K562 (cell line): ENCODE data around the gene WFIKKN2. TPM values are rescaled to one million over a fixed set of nuclear protein-coding genes. Genes with fewer than 3 reads are reported as not detected.

Experiments used
- BRD9 ChIP-seq: fragments of 450-650 bp; IDR thresholded peaks from 2 replicates; pipeline ENCODE4 v1.6.1; 2018; ENCODE audit warnings: low read depth; ENCODE audit not compliant: partially characterized antibody
- BRF1 ChIP-seq: IDR thresholded peaks from 3 replicates; pipeline ENCODE4 v1.6.1; 2011; ENCODE audit warnings: borderline replicate concordance, mild to moderate bottlenecking; ENCODE audit not compliant: insufficient read length; ENCODE audit errors: extremely low read depth
- CREB3 ChIP-seq: fragments of 450-650 bp; conservative IDR thresholded peaks from 2 replicates; pipeline ENCODE4 v1.6.1; 2016; ENCODE audit warnings: missing genetic modification characterization, low read depth, mild to moderate bottlenecking, missing compliant biosample characterization, moderate library complexity
- CSDE1 ChIP-seq, 2 experiments: fragments of 450-650 bp; IDR thresholded peaks; 2 replicates each; pipeline ENCODE4 v1.6.1; 2016; ENCODE audit warnings: mild to moderate bottlenecking in 1 of 2
- ELK3 ChIP-seq: fragments of 450-650 bp; formaldehyde crosslinking; IDR thresholded peaks from 2 replicates; pipeline ENCODE4 v1.4.0; 2020; ENCODE audit warnings: mild to moderate bottlenecking
- EZH2 ChIP-seq: IDR thresholded peaks from 2 replicates; pipeline ENCODE4 v1.6.1; 2012; ENCODE audit warnings: low read depth, mild to moderate bottlenecking, inconsistent platforms, low read length, borderline replicate concordance
- FOXM1 ChIP-seq, 2 experiments: fragments of 450-650 bp in 1 of 2; sonication (generic) in 1 of 2; formaldehyde crosslinking in 1 of 2; IDR thresholded peaks; 2 replicates each; pipeline versions ENCODE4 v1.6.1 to v1.9.0; 2017 to 2022; ENCODE audit warnings: low read depth in 2 of 2, mild to moderate bottlenecking in 2 of 2, missing genetic modification reagents in 1 of 2, moderate library complexity in 1 of 2
- MAZ ChIP-seq, 2 experiments: fragments of 450-650 bp in 1 of 2; sonication (generic) in 1 of 2; formaldehyde crosslinking; IDR thresholded peaks in 1 of 2; conservative IDR thresholded peaks in 1 of 2; 2 replicates each; pipeline versions ENCODE4 v1.4.0 to v1.5.0; 2020; ENCODE audit warnings: mild to moderate bottlenecking in 1 of 2, missing genetic modification reagents in 1 of 2
- MCM5 ChIP-seq: fragments of 450-650 bp; IDR thresholded peaks from 2 replicates; pipeline ENCODE4 v1.6.1; 2016; ENCODE audit warnings: low read depth
- MYBL2 ChIP-seq, 2 experiments: fragments of 450-650 bp in 1 of 2; sonication (generic) in 1 of 2; formaldehyde crosslinking in 1 of 2; IDR thresholded peaks; 2 replicates each; pipeline versions ENCODE4 v1.6.1 to v1.8.1; 2017 to 2022; ENCODE audit warnings: borderline replicate concordance in 1 of 2, inconsistent platforms in 1 of 2, low read depth in 1 of 2, mild to moderate bottlenecking in 1 of 2, missing genetic modification reagents in 1 of 2, moderate library complexity in 1 of 2
- MYC ChIP-seq, 2 experiments: fragments of 250-450 bp in 1 of 2; sonication (Bioruptor Pico) in 1 of 2; IDR thresholded peaks; 2 replicates each; pipeline versions ENCODE4 v1.5.1 to v1.6.1; 2012 to 2021; ENCODE audit warnings: low read depth in 2 of 2, borderline replicate concordance in 1 of 2, improper control_type of control experiment in 1 of 2, low read length in 1 of 2, mild to moderate bottlenecking in 1 of 2, moderate library complexity in 1 of 2
- NELFE ChIP-seq: IDR thresholded peaks from 2 replicates; pipeline ENCODE4 v1.6.1; 2011; ENCODE audit warnings: mild to moderate bottlenecking; ENCODE audit not compliant: insufficient read depth, insufficient read length
- SIN3A ChIP-seq, 2 experiments: fragments of 150-350 bp in 1 of 2; IDR thresholded peaks; 2 replicates each; pipeline ENCODE4 v1.6.1; 2011 to 2016; ENCODE audit warnings: borderline replicate concordance in 2 of 2, low read depth in 2 of 2, low read length in 2 of 2, mild to moderate bottlenecking in 2 of 2, moderate library complexity in 2 of 2; ENCODE audit not compliant: control insufficient read depth in 1 of 2
- SREBF1 ChIP-seq: fragments of 150-350 bp; IDR thresholded peaks from 2 replicates; pipeline ENCODE4 v1.6.1; 2014; ENCODE audit warnings: antibody characterized with exemption, low read depth, low read length, borderline replicate concordance
- SUPT5H ChIP-seq: fragments of 450-650 bp; IDR thresholded peaks from 2 replicates; pipeline ENCODE4 v1.6.1; 2016
- ZBED1 ChIP-seq: IDR thresholded peaks from 2 replicates; pipeline ENCODE4 v1.6.1; 2014
- ZBTB43 ChIP-seq: sonication (generic); formaldehyde crosslinking; IDR thresholded peaks from 2 replicates; pipeline ENCODE4 v1.8.0; 2023; ENCODE audit warnings: mild to moderate bottlenecking, missing genetic modification reagents
- ZFP30 ChIP-seq: fragments of 250-450 bp; sonication (Bioruptor Pico); IDR thresholded peaks from 2 replicates; pipeline ENCODE4 v1.8.0; 2022; ENCODE audit warnings: moderate library complexity, mild to moderate bottlenecking, inconsistent platforms, borderline replicate concordance
- ZNF584 ChIP-seq: fragments of 200-800 bp; sonication (Bioruptor generic); IDR thresholded peaks from 2 replicates; pipeline ENCODE4 v1.6.1; 2016; ENCODE audit warnings: low read depth, mild to moderate bottlenecking, missing genetic modification characterization, missing compliant biosample characterization
- ZNF655 ChIP-seq: fragments of 250-450 bp; sonication (Bioruptor Pico); IDR thresholded peaks from 2 replicates; pipeline ENCODE4 v1.5.0; 2021
- polyA plus RNA-seq, 8 experiments: library from polyadenylated mRNA; depleted of rRNA in 4 of 8; stranded (reverse) in 5 of 8; unstranded in 3 of 8; fragments of >200 nt; fragmentation: Nextera tagmentation in 2 of 8; fragmentation: Illumina TruSeq in 1 of 8; extraction: Ambion mirVana in 2 of 8; extraction: Trizol in 1 of 8; gene quantifications; 2 replicates each; pipeline versions ENCODE4 v1.2.1 to v1.2.3, GENCODE V29; 2011 to 2014; ENCODE audit warnings: inconsistent platforms in 1 of 8, missing spikeins in 1 of 8
- total RNA-seq, 7 experiments: library from RNA; depleted of rRNA in 6 of 7; stranded (reverse); fragments of >200 nt in 6 of 7; fragmentation: Illumina TruSeq in 2 of 7; extraction: Trizol in 2 of 7; gene quantifications; 2 replicates each; pipeline versions ENCODE4 v1.2.1 to v1.2.3, GENCODE V29; 2011 to 2021; ENCODE audit warnings: low replicate concordance in 1 of 7

Gene WFIKKN2
- total and polyA plus RNA-seq, 9 of the 15 experiments (the other 6 are each of a cell fraction or from before 2014, with no cell fraction given): 0.07 TPM; not detected in 8

GRCh38 chr17:50865060-50865867 lies 29.9 kb downstream of the WFIKKN2 start (continued):
- TF ChIP-seq NELFE: no peak
- TF ChIP-seq ZFP30 (CRISPR knock-in tag): no peak
- TF ChIP-seq BRD9: no peak
- TF ChIP-seq MAZ (CRISPR knock-in tag; conservative IDR thresholded peaks at IDR 0.05 in 1 of 2, IDR thresholded peaks at IDR 0.05 in 1 of 2): peak; percentile 77 to 82
- no peak for TF ChIP-seq MYBL2 (IDR thresholded peaks at IDR 0.05; ENCODE audit: low read depth)
- no peak for TF ChIP-seq MYBL2 (CRISPR knock-in tag; IDR thresholded peaks at IDR 0.05; ENCODE audit: borderline replicate concordance)
- TF ChIP-seq SIN3A (IDR thresholded peaks at IDR 0.05; ENCODE audit: borderline replicate concordance in 2 of 2, control insufficient read depth in 1 of 2, low read depth in 2 of 2, low read length in 2 of 2): peak in 1 of 2 experiments; percentile 26; a peak in 1 of 4 replicates
- TF ChIP-seq CSDE1 (IDR thresholded peaks at IDR 0.05): no peak
- peak; percentile 36; the same call in 1 of the 2 replicates for TF ChIP-seq SUPT5H
- no peak for TF ChIP-seq BRF1
- no peak for TF ChIP-seq MCM5
- no peak for TF ChIP-seq SREBF1
- no peak for TF ChIP-seq CREB3 (tag)
- TF ChIP-seq ZNF584 (CRISPR knock-in tag): no peak
- no peak for TF ChIP-seq ZBED1
- no peak for TF ChIP-seq EZH2
- no peak; the same call in 1 of the 2 replicates for TF ChIP-seq MYC (IDR thresholded peaks at IDR 0.05; ENCODE audit: low read depth, low read length)
- no peak for TF ChIP-seq MYC (CRISPR knock-in tag; IDR thresholded peaks at IDR 0.05; ENCODE audit: borderline replicate concordance, low read depth)
- no peak for TF ChIP-seq FOXM1 (IDR thresholded peaks at IDR 0.05; ENCODE audit: low read depth)
- TF ChIP-seq FOXM1 (CRISPR knock-in tag; IDR thresholded peaks at IDR 0.05; ENCODE audit: low read depth): no peak
- TF ChIP-seq ZBTB43 (CRISPR knock-in tag): 0 out of 2 replicates have a peak, but pooled peaks have one; percentile 34
- TF ChIP-seq ELK3 (CRISPR knock-in tag): no peak
- no peak for TF ChIP-seq ZNF655
